Fibroblast of skin of left biceps (primary cell): Measurements from ENCODE around the gene DNAAF5.
"Not testable (repeated sequence)": the region's sequence is repeated elsewhere in the genome, so short reads cannot be mapped to it uniquely, and the experiment has no call there.

ENCODE experiments used
- DNase-seq, 2 experiments: peaks; one replicate each; pipeline ENCODE4 v3.0.0-alpha.2; 2013; ENCODE audit warnings: low read depth in 2 of 2

DNAAF5 gene

GRCh38 chr7:746155-747061 lies 19.9 kb downstream of the DNAAF5 start:
- DNase-seq: no peak

GRCh38 chr7:747186-747585 lies 20.7 kb downstream of the DNAAF5 start:
- DNase-seq: no peak

- no peak for DNase-seq
Measured at GRCh38 chr7:748446-748845, 21.9 kb downstream of the DNAAF5 start.

GRCh38 chr7:749140-749551 lies 22.6 kb downstream of the DNAAF5 start:
- DNase-seq: no peak

GRCh38 chr7:750111-750905 lies 23.8 kb downstream of the DNAAF5 start:
- DNase-seq: no peak

GRCh38 chr7:751826-752225 lies 25.3 kb downstream of the DNAAF5 start:
- no peak for DNase-seq

GRCh38 chr7:752256-752655 lies 25.8 kb downstream of the DNAAF5 start:
- DNase-seq: not testable (repeated sequence)

GRCh38 chr7:753190-753589 lies 26.7 kb downstream of the DNAAF5 start:
- no peak for DNase-seq

GRCh38 chr7:754531-755412 lies 28.3 kb downstream of the DNAAF5 start:
- DNase-seq: no peak

GRCh38 chr7:755413-755805 lies 28.9 kb downstream of the DNAAF5 start:
- no peak for DNase-seq

GRCh38 chr7:756231-756927 lies 29.9 kb downstream of the DNAAF5 start:
- no peak for DNase-seq

- DNase-seq: no peak
Measured at GRCh38 chr7:756928-757560, 30.5 kb downstream of the DNAAF5 start.

- no peak for DNase-seq
Measured at GRCh38 chr7:757741-758163, 31.3 kb downstream of the DNAAF5 start.

- no peak for DNase-seq
Measured at GRCh38 chr7:759569-759968, 33.1 kb downstream of the DNAAF5 start.

- no peak for DNase-seq
Measured at GRCh38 chr7:760006-760405, 33.5 kb downstream of the DNAAF5 start.

GRCh38 chr7:761101-761500 lies 34.6 kb downstream of the DNAAF5 start:
- no peak for DNase-seq

- no peak for DNase-seq
Measured at GRCh38 chr7:761631-762030, 35.1 kb downstream of the DNAAF5 start.

- DNase-seq: no peak
Measured at GRCh38 chr7:762885-763284, 36.4 kb downstream of the DNAAF5 start.

- no peak for DNase-seq
Measured at GRCh38 chr7:763762-764161, 37.3 kb downstream of the DNAAF5 start.

GRCh38 chr7:765383-765782 lies 38.9 kb downstream of the DNAAF5 start:
- no peak for DNase-seq

- DNase-seq: no peak
Measured at GRCh38 chr7:767580-767940, 41.1 kb downstream of the DNAAF5 start.
